Effector CD4-positive, alpha-beta T cell (primary cell): ENCODE results near the gene CYP4V2.
"Not testable (repeated sequence)": the region's sequence is repeated elsewhere in the genome, so short reads cannot be mapped to it uniquely, and the experiment has no call there.

ENCODE experiments used
- DNase-seq: peaks from one replicate; pipeline ENCODE4 v3.0.0-alpha.2; 2020

Gene CYP4V2

DNA sequence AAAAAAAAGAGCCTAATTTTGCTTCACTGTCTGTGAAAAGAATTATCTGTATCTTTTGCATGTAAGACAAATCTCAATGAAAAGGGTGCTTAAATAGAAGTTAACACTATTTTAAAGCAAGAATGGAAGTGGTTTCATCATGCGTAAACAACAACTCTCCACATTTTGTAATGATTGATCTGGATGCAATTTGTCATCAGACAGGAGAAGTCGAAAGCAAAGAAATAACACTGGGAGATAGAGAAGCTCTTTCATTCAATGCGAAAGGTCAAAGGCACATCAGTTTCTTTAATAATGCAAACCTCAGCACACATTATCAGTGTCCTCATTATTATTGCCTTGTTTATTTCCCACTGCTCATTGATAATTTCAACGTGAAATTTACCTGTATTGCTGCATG is 44.8 kb downstream of the CYP4V2 start:
- DNase-seq = no peak

DNA sequence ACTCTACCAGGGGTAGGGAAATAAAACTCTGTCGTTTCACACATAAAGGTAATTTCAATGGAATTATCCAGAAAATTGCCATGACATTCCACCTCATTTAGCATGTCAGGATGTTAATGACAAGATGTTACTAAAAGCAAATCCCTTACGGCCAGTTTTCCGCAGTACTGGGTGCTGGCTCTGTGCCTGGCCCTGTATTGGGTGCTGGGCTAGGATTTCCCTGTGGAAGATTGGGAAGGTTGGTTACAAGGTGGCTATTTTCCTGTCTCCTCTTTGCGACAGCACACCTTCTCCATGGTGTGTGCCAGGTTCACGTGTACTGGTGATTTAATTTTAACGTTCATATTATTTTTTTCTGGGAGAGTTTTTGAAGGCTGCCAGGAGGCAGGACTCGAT is 49.1 kb downstream of the CYP4V2 start:
- DNase-seq = no peak

- DNase-seq = no peak
Observed at GRCh38 chr4:186240848-186241491, 49.6 kb downstream of the CYP4V2 start.

- DNase-seq = no peak
Observed at GRCh38 chr4:186241616-186242015, 50.2 kb downstream of the CYP4V2 start.

- not testable (repeated sequence) for DNase-seq
Observed at GRCh38 chr4:186242031-186242430, 50.7 kb downstream of the CYP4V2 start.

- DNase-seq = no peak
Observed at GRCh38 chr4:186243331-186243730, 52.0 kb downstream of the CYP4V2 start.

GRCh38 chr4:186244835-186245234 is 53.5 kb downstream of the CYP4V2 start:
- no peak for DNase-seq

DNA sequence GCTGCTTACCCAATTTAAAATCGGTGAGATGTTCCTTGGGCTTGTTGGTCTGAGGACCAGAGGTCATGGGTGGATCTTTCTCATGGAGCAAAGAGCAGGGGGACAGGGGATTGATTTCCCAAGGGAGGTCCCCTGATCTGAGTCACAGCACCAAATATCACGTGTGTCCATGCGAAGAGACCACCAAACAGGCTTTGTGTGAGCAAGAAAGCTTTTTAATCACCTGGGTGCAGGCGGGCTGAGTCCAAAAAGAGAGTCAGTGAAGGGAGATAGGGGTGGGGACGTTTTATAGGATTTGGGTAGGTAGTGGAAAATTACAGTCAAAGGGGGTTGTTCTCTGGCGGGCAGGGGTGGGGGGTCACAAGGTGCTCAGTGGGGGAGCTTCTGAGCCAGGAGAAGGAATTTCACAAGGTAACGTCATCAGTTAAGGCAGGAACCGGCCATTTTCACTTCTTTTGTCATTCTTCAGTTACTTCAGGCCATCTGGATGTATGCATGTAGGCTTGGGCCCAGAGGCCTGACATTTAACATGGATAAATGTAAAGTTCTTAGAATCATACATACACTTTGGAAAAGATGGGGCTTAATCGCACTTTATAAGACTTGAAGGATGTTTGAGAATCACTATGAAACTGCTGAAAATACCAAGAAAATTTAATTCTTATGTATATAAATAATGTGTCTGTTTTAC is 55.8 kb downstream of the CYP4V2 start:
- DNase-seq = not testable (repeated sequence)

DNA sequence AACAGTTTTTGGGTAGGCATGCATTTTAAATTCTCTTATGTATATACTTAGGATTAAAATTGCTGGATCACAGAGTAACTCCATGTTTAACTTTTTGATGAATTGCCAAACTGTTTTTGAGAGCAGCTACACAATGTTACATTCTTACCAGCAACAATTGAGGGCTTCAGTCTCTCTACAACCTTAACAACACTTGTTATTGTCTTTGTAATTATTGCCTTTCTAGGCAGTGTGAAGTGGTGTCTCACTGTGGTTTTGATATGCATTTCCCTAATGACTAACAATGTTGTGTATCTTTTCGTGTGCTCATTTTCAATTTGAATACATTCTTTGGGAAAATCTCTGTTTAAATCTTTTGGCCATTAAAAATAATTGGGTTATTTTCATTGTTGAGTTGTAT is 57.3 kb downstream of the CYP4V2 start:
- no peak for DNase-seq

- no peak for DNase-seq
Observed at GRCh38 chr4:186249785-186250754, 58.7 kb downstream of the CYP4V2 start.

DNA sequence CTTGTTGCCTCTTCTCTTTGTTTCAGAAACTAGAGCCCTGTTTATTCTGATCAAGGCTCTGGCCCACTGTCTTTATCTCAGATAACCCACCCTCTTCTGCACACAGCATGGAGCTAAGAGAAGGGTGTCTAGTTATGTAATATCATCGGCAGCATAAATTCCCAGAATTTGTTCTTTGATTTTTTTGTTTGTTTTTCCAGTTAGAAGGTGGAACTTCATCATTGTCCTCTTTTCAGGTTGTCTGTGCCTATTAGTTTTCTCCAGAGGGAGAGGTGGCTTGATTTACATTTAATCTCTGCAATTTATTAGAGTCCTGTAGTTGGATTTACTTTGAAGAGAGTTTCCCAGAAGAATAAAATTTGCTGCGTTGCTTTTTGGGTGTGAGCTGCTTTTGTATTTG is 59.4 kb downstream of the CYP4V2 start:
- no peak for DNase-seq

- no peak for DNase-seq
Observed at GRCh38 chr4:186255122-186255521, 63.8 kb downstream of the CYP4V2 start.

DNA sequence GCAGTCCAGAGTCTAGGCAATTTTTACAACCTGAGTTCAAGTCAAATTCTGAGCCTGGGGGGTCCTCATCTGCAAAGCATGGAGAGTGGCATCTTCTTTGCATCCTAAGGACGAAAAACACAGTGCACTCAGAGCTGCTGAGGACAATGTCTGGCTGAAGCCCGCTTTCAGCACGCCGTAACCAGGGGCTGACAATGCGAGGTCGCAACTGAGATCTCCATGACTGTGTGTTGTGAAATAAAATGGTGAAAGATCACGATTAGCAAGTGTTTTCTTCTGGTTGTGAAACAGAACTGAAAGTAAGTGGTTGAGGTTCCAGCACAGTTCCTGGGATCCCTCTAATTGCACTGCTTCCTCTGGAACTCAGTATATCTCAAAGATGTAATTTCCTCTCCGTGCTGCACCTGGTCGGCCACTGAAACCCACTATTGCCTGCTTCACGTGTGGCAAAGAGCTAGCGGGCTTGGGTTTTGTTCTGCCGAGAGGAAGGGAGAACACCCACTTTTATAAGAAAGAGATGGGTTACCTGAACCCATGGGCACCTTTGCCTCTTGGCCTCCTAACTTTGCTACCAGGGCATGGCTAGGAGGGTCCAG is 66.9 kb downstream of the CYP4V2 start:
- DNase-seq = no peak

DNA sequence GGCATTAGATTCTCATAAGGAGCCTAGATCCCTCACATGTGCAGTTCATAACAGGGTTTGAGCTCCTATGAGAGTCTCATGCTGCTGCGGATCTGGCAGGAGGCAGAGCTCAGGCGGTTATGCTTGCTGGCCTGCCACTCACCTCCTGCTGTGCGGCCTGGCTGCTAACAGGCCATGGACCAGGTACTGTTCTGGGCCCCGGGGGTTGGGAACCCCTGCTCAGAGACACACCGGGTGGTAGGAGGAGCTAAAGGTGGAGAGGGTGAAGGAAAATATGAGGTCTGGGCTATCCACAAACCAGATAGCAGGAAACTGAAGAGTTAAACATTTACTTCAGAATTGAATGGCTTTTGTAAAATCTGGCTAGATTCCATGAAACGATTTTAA is 68.7 kb downstream of the CYP4V2 start:
- DNase-seq = no peak
